Measurements from ENCODE around the gene AP4B1.
A peak's percentile ranks its signal among the peaks of the same experiment; 100 is the strongest.

AP4B1 gene

DNA sequence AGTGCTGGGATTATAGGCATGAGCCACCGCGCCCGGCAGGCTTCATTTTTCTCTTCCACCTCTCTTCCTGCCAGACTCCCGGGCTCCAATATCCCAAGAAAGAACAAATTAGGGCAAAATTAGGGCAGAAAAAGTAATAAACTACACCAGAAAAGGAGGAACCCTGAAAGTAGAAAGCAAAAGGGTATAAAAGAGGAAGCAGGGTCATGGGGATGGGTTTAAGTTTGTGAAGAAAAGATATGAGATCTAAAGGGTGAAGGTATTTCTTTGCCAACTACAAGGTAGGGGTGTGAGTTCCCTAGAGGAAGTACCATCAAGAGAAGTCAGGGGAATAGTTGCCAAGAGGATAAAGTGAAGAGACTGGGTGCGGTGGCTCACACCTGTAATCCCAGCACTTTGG lies 43.0 kb downstream of the AP4B1 start:
- in situ Hi-C loops (cut with HindIII; ENCODE audit: low sequenced_read_pairs): no loop called here
- TF ChIP-seq, protein P1, sequence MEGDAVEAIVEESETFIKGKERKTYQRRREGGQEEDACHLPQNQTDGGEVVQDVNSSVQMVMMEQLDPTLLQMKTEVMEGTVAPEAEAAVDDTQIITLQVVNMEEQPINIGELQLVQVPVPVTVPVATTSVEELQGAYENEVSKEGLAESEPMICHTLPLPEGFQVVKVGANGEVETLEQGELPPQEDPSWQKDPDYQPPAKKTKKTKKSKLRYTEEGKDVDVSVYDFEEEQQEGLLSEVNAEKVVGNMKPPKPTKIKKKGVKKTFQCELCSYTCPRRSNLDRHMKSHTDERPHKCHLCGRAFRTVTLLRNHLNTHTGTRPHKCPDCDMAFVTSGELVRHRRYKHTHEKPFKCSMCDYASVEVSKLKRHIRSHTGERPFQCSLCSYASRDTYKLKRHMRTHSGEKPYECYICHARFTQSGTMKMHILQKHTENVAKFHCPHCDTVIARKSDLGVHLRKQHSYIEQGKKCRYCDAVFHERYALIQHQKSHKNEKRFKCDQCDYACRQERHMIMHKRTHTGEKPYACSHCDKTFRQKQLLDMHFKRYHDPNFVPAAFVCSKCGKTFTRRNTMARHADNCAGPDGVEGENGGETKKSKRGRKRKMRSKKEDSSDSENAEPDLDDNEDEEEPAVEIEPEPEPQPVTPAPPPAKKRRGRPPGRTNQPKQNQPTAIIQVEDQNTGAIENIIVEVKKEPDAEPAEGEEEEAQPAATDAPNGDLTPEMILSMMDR (IDR thresholded peaks at IDR 0.05; ENCODE audit: low read depth, low read length): no peak
- no peak for DNase-seq (ENCODE audit: low read depth, low spot score)
- no peak overlapping the region for H3K4me3 ChIP-seq (ENCODE audit: low read depth, low read length)

DNA sequence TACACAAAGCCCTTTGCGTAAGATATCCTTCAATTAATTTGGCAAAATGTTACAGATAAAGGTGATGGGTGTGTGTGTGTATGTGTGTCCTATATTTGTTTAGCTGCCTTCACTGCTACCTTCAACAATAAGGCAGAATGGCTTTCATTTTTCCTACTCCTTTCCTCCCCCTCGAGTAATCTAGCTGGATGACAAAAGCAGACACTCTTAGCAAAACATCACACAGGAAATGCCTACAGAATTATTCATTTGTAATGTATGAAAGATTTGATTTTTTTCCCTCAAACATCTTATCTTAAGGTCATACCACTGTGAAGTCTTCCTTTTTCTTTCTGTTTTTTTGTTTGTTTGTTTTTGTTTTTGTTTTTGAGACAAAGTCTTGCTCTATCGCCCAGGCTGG lies 43.7 kb downstream of the AP4B1 start:
- in situ Hi-C loops (cut with HindIII; ENCODE audit: low sequenced_read_pairs): no loop called here
- H3K4me3 ChIP-seq (ENCODE audit: low read depth, low read length): no peak overlapping the region
- TF ChIP-seq, protein P1 (IDR thresholded peaks at IDR 0.05; ENCODE audit: low read depth, low read length): no peak
- peak; percentile 71 for DNase-seq (ENCODE audit: low read depth, low spot score)

DNA sequence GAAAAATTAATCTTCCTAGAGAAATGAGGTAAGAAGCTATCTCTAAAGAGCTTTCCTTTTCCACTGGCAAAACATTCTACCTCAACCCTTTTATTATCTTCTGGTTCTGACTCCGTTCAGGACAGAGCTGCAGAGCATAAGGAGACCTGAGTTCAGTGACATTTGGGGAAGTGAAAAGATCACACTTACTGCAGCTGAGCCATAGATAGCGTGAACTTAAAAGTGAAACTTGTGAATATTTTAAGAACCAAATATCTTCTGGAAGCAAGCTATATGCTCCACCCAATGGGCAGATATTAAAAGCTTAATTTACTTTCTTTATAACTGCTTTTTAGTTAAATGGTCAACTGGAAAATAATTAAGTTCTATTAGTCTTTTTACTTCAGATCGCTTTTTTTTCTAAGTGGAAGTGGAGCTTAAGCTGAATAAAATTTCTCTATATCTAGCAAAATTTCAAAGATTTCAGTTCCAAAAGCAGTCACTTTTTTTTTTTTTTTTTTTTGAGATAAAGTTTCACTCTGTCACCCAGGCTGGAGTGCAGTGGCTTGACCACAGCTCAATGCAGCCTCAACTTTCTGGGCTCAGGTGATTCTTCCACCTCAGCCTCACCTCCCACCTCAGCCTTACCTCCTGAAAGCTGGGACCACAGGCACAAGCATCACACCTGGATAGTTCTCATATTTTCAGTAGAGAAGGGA lies 45.0 kb downstream of the AP4B1 start:
- H3K4me3 ChIP-seq (ENCODE audit: low read depth, low read length): no peak overlapping the region
- in situ Hi-C loops (cut with HindIII; ENCODE audit: low sequenced_read_pairs): no loop called here
- TF ChIP-seq, protein P1 (IDR thresholded peaks at IDR 0.05; ENCODE audit: low read depth, low read length): no peak
- no peak for DNase-seq (ENCODE audit: low read depth, low spot score)

DNA sequence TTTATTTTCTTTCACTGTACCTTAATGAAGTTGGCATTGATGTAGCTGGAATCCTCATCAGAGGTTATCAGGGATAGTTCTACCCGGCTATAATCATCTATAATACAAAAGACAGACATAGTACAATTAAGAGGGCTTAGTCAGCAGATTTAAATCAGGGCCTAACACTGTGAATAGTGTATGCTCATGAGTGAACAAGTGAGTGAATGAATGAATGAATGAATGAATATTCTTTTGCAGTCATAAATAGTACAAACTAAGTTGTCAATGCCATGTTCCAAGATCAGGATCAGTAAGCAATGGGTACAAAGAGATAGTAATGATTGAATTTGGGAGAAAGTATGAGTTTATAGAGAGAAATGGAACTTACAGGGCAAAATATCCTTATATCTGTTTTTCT lies 45.6 kb downstream of the AP4B1 start:
- TF ChIP-seq, protein P1 (IDR thresholded peaks at IDR 0.05; ENCODE audit: low read depth, low read length): no peak
- H3K4me3 ChIP-seq (ENCODE audit: low read depth, low read length): no peak overlapping the region
- in situ Hi-C loops (cut with HindIII; ENCODE audit: low sequenced_read_pairs): no loop called here
- DNase-seq (ENCODE audit: low read depth, low spot score): no peak

DNA sequence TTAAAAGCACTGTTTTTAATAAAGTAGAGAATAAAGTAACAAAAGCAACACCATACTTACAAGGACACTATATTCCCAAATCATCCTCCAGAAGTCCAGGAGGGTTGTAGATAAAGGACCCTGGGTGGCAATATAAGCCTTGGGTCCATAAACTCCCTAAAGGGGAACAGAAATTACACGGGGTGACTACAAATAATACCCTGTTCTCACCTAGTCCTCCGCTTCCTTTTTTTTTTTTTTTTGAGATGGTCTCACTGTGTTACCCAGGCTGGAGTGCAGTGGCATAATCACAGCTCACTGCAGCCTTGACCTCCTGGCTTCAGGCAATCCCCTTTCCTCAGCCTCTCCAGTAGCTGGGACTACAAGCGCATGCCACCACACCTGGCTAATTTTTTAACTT lies 46.2 kb downstream of the AP4B1 start:
- in situ Hi-C loops (cut with HindIII; ENCODE audit: low sequenced_read_pairs): no loop called here

DNA sequence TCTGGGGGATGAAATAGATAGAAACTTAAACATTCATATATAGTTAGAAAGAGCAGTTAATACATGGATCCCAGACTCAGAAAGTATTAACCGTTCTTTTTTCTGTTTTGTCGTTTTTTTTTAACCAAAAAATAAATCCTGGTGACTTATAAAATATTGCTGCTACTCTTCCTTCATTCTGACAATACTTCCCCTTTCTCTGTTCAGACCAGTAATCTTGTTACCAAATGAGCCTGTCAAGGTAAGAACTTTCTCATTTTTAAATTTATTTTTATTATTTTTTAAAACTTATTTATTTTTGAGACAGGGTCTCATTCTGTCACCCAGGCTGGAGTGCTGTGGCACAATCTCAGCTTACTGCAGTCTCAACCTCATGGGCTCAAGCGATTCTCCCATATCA lies 46.8 kb downstream of the AP4B1 start:
- in situ Hi-C loops (cut with HindIII; ENCODE audit: low sequenced_read_pairs): no loop called here
- TF ChIP-seq, protein P1 (IDR thresholded peaks at IDR 0.05; ENCODE audit: low read depth, low read length): no peak
- no peak for DNase-seq (ENCODE audit: low read depth, low spot score)
- H3K4me3 ChIP-seq (ENCODE audit: low read depth, low read length): no peak overlapping the region

More for the DNA sequence above, 46.2 kb downstream of the AP4B1 start:
- no peak for DNase-seq (ENCODE audit: low read depth, low spot score)
- no peak overlapping the region for H3K4me3 ChIP-seq (ENCODE audit: low read depth, low read length)
- TF ChIP-seq, protein P1 (IDR thresholded peaks at IDR 0.05; ENCODE audit: low read depth, low read length): no peak

Measured in astrocyte of the spinal cord (primary cell).